Measurements from ENCODE around the gene DRD3. TPM values are rescaled to one million over a fixed set of nuclear protein-coding genes. Genes with fewer than 3 reads are reported as not detected.

Gene DRD3
- total RNA-seq, 2 donors from 2014 or later, result not detected

Other genes with a start within 250 kb of the DRD3 start
- 1 to 10 TPM; 3.6 to 4.5 TPM for gene ZDHHC23, start 231.0 kb downstream of the DRD3 start, total RNA-seq
- gene CCDC191, start 122.5 kb downstream of the DRD3 start, total RNA-seq, result 1 to 10 TPM; 4.8 to 5.4 TPM
- 10 to 100 TPM; 23.8 to 27.5 TPM for gene QTRT2, start 122.3 kb downstream of the DRD3 start, total RNA-seq
- 1 to 10 TPM in 1 of 2 donors, under 1 TPM in 1; 0.53 to 1.4 TPM for gene ZNF80, start 58.5 kb upstream of the DRD3 start, total RNA-seq
- 10 to 100 TPM; 77.2 to 80.2 TPM for gene TIGIT, start 115.0 kb upstream of the DRD3 start, total RNA-seq

All from activated T-cell treated with anti-CD3 and anti-CD28 coated beads, Interleukin-2, amount 50 U/mL, for 72 hours (primary cell).